ENCODE measurements around the gene ZFY. TPM values are rescaled to one million over a fixed set of nuclear protein-coding genes. Genes with fewer than 3 reads are reported as not detected.

Gene ZFY
- total RNA-seq, 1 experiment from 2014 or later, result not detected

GRCh38 chrY:2964814-2965213 is 29.6 kb downstream of the ZFY start:
- POLR2A ChIA-PET (ENCODE audit: low non-redundant PET), result no interaction called here
- CTCF ChIA-PET, result no interaction called here
- H3K9me3 ChIP-seq (ENCODE audit: low read depth, low read length, poor library complexity, severe bottlenecking), result no peaks in the 10 kb centered on the region

GRCh38 chrY:2965629-2966028 is 30.4 kb downstream of the ZFY start:
- H3K9me3 ChIP-seq (ENCODE audit: low read depth, low read length, poor library complexity, severe bottlenecking), result no peaks in the 10 kb centered on the region
- DNase-seq (ENCODE audit: low spot score), result no peak
- intact Hi-C loops (cut with micrococcal nuclease; ENCODE audit: unreplicated experiment), result no loop called here
- no peaks in the 10 kb centered on the region for H3K36me3 ChIP-seq (ENCODE audit: insufficient read depth, low read length, poor library complexity, severe bottlenecking)
- no peaks in the 10 kb centered on the region for H3K27me3 ChIP-seq (replicated peaks; ENCODE audit: insufficient read depth, low read depth, low read length, poor library complexity)
- no peak overlapping the region for H3K4me3 ChIP-seq (ENCODE audit: low read depth, low read length, poor library complexity, severe bottlenecking)
- ChIA-PET POLR2A (ENCODE audit: low non-redundant PET) (no interaction called here), CTCF (no interaction called here)
- BruUV-seq (replicated peaks), result no TSS peak
- no peak overlapping the region for H3K27ac ChIP-seq (ENCODE audit: low read depth, low read length, poor library complexity, severe bottlenecking)
- TF ChIP-seq CTCF (conservative IDR thresholded peaks at IDR 0.05; ENCODE audit: low read depth, low read length), result no peak
- TF ChIP-seq EZH2 (IDR thresholded peaks at IDR 0.05; ENCODE audit: borderline replicate concordance, low read depth, low read length, poor library complexity, severe bottlenecking), result no peak
- no peaks in the 10 kb centered on the region for H3K4me1 ChIP-seq (ENCODE audit: insufficient read depth, low read length, poor library complexity, severe bottlenecking)

More at GRCh38 chrY:2964814-2965213, 29.6 kb downstream of the ZFY start:
- H3K36me3 ChIP-seq (ENCODE audit: insufficient read depth, low read length, poor library complexity, severe bottlenecking), result no peaks in the 10 kb centered on the region
- intact Hi-C loops (cut with micrococcal nuclease; ENCODE audit: unreplicated experiment), result no loop called here
- H3K4me3 ChIP-seq (ENCODE audit: low read depth, low read length, poor library complexity, severe bottlenecking), result no peak overlapping the region
- H3K27ac ChIP-seq (ENCODE audit: low read depth, low read length, poor library complexity, severe bottlenecking), result no peak overlapping the region
- no TSS peak for BruUV-seq (replicated peaks)
- DNase-seq (ENCODE audit: low spot score), result no peak
- H3K27me3 ChIP-seq (replicated peaks; ENCODE audit: insufficient read depth, low read depth, low read length, poor library complexity), result no peaks in the 10 kb centered on the region
- TF ChIP-seq EZH2 (IDR thresholded peaks at IDR 0.05; ENCODE audit: borderline replicate concordance, low read depth, low read length, poor library complexity, severe bottlenecking), result no peak
- TF ChIP-seq CTCF (conservative IDR thresholded peaks at IDR 0.05; ENCODE audit: low read depth, low read length), result no peak
- no peaks in the 10 kb centered on the region for H3K4me1 ChIP-seq (ENCODE audit: insufficient read depth, low read length, poor library complexity, severe bottlenecking)

- no peaks in the 10 kb centered on the region for H3K4me1 ChIP-seq (ENCODE audit: insufficient read depth, low read length, poor library complexity, severe bottlenecking)
- no peaks in the 10 kb centered on the region for H3K27me3 ChIP-seq (replicated peaks; ENCODE audit: insufficient read depth, low read depth, low read length, poor library complexity)
- CTCF ChIA-PET, result no interaction called here
- intact Hi-C loops (cut with micrococcal nuclease; ENCODE audit: unreplicated experiment), result no loop called here
- H3K9me3 ChIP-seq (ENCODE audit: low read depth, low read length, poor library complexity, severe bottlenecking), result no peaks in the 10 kb centered on the region
- H3K27ac ChIP-seq (ENCODE audit: low read depth, low read length, poor library complexity, severe bottlenecking), result no peak overlapping the region
- DNase-seq (ENCODE audit: low spot score), result no peak
- no peak overlapping the region for H3K4me3 ChIP-seq (ENCODE audit: low read depth, low read length, poor library complexity, severe bottlenecking)
- TF ChIP-seq EZH2 (IDR thresholded peaks at IDR 0.05; ENCODE audit: borderline replicate concordance, low read depth, low read length, poor library complexity, severe bottlenecking), result no peak
- TF ChIP-seq CTCF (conservative IDR thresholded peaks at IDR 0.05; ENCODE audit: low read depth, low read length), result no peak
- H3K36me3 ChIP-seq (ENCODE audit: insufficient read depth, low read length, poor library complexity, severe bottlenecking), result no peaks in the 10 kb centered on the region
- BruUV-seq (replicated peaks), result no TSS peak
- POLR2A ChIA-PET (ENCODE audit: low non-redundant PET), result no interaction called here
Observed at GRCh38 chrY:2969561-2969960, 34.4 kb downstream of the ZFY start.
